Spleen (tissue), 7 donors: Measurements from ENCODE around the gene NCKIPSD.

Experiments used
- POLR2A ChIP-seq, 3 donors: fragments of 450-650 bp; IDR thresholded peaks; one replicate each; pipeline ENCODE4 v1.5.1; 2017; ENCODE audit warnings: antibody characterized with exemption in 3 of 3, mild to moderate bottlenecking in 1 of 3
- POLR2AphosphoS5 ChIP-seq, 3 donors: sonication (generic); formaldehyde crosslinking; IDR thresholded peaks; one replicate each; pipeline ENCODE4 v1.5.1; 2017; ENCODE audit warnings: antibody characterized with exemption in 3 of 3
- TF ChIP-seq, protein P1 (sequence below), 11 experiments: fragments of 200-600 bp in 7 of 11; fragments of 450-650 bp in 4 of 11; sonication (generic) in 4 of 11; IDR thresholded peaks in 8 of 11; conservative IDR thresholded peaks in 3 of 11; 1 replicate in 7 of 11; 2 replicates in 4 of 11; pipeline versions ENCODE4 v1.4.0 to v1.8.0; 2016 to 2021; ENCODE audit warnings: antibody characterized with exemption in 11 of 11, inconsistent platforms in 4 of 11, mild to moderate bottlenecking in 1 of 11
- donor health status: DM: no; HTN: no; CAD: no; lungs with moderate emphysema.
- donor health status: DM: no; HTN: no; CAD: no.
- donor health status: DM: no; HTN: no; CAD: no.

DNA sequence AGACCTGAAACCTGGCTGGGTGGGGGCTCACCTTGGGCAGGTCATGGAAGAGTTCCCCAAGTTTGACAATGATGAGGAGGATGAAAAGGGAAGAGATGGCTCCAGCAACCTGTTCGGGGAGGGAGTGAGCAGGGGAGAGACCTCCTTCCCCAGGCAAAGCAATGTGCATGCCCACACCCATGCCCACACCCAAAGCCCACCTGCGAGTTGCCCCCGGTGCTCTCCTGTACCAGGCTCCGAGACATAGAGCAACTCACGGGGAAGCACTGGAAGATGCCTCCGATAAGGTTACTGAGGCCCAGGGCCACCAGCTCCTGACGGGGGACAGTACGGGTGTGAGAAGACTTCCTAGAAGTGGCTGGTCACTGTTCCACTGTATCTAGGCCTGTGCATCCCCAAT, 55.3 kb downstream of the NCKIPSD start:
- TF ChIP-seq, protein P1, sequence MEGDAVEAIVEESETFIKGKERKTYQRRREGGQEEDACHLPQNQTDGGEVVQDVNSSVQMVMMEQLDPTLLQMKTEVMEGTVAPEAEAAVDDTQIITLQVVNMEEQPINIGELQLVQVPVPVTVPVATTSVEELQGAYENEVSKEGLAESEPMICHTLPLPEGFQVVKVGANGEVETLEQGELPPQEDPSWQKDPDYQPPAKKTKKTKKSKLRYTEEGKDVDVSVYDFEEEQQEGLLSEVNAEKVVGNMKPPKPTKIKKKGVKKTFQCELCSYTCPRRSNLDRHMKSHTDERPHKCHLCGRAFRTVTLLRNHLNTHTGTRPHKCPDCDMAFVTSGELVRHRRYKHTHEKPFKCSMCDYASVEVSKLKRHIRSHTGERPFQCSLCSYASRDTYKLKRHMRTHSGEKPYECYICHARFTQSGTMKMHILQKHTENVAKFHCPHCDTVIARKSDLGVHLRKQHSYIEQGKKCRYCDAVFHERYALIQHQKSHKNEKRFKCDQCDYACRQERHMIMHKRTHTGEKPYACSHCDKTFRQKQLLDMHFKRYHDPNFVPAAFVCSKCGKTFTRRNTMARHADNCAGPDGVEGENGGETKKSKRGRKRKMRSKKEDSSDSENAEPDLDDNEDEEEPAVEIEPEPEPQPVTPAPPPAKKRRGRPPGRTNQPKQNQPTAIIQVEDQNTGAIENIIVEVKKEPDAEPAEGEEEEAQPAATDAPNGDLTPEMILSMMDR (IDR thresholded peaks at IDR 0.05 in 8 of 11, conservative IDR thresholded peaks at IDR 0.05 in 3 of 11) = no peak
- TF ChIP-seq POLR2AphosphoS5 (IDR thresholded peaks at IDR 0.05) = no peak
- no peak for TF ChIP-seq POLR2A (IDR thresholded peaks at IDR 0.05)
